GM19397 (cell line): Measurements from ENCODE around the gene ITGB3.
"Not testable (repeated sequence)": the region's sequence is repeated elsewhere in the genome, so short reads cannot be mapped to it uniquely, and the experiment has no call there.

Experiments used
- ATAC-seq: cut with Tn5 transposase; IDR thresholded peaks from one replicate; pipeline ENCODE4 v1.9.1; 2021; ENCODE audit warnings: mild to moderate bottlenecking, moderate library complexity; ENCODE audit not compliant: unreplicated experiment

The ITGB3 gene

GRCh38 chr17:47222047-47222446 is 31.6 kb upstream of the ITGB3 start:
- no peak for ATAC-seq

- ATAC-seq = no peak
Measured at GRCh38 chr17:47223007-47223406, 30.6 kb upstream of the ITGB3 start.

- ATAC-seq = no peak
Measured at GRCh38 chr17:47223460-47223859, 30.2 kb upstream of the ITGB3 start.

GRCh38 chr17:47224077-47224476 is 29.6 kb upstream of the ITGB3 start:
- ATAC-seq = not testable (repeated sequence)

GRCh38 chr17:47224966-47225365 is 28.7 kb upstream of the ITGB3 start:
- no peak for ATAC-seq

GRCh38 chr17:47225436-47225858 is 28.2 kb upstream of the ITGB3 start:
- ATAC-seq = no peak

- no peak for ATAC-seq
Measured at GRCh38 chr17:47225911-47226688, 27.5 kb upstream of the ITGB3 start.

GRCh38 chr17:47227862-47228261 is 25.8 kb upstream of the ITGB3 start:
- ATAC-seq = no peak

- peak; percentile 65 for ATAC-seq
Measured at GRCh38 chr17:47229535-47230443, 23.8 kb upstream of the ITGB3 start.

- no peak for ATAC-seq
Measured at GRCh38 chr17:47230864-47231263, 22.8 kb upstream of the ITGB3 start.

GRCh38 chr17:47231334-47231733 is 22.3 kb upstream of the ITGB3 start:
- no peak for ATAC-seq

- ATAC-seq = no peak
Measured at GRCh38 chr17:47231866-47232265, 21.8 kb upstream of the ITGB3 start.

GRCh38 chr17:47232465-47232864 is 21.2 kb upstream of the ITGB3 start:
- ATAC-seq = no peak

- ATAC-seq = no peak
Measured at GRCh38 chr17:47235506-47235905, 18.1 kb upstream of the ITGB3 start.

- ATAC-seq = no peak
Measured at GRCh38 chr17:47235923-47236322, 17.7 kb upstream of the ITGB3 start.

GRCh38 chr17:47237841-47238240 is 15.8 kb upstream of the ITGB3 start:
- ATAC-seq = no peak

- ATAC-seq = no peak
Measured at GRCh38 chr17:47238321-47239010, 15.2 kb upstream of the ITGB3 start.

GRCh38 chr17:47239619-47239966 is 14.0 kb upstream of the ITGB3 start:
- ATAC-seq = no peak

GRCh38 chr17:47239967-47240651 is 13.5 kb upstream of the ITGB3 start:
- no peak for ATAC-seq

- no peak for ATAC-seq
Measured at GRCh38 chr17:47240806-47241205, 12.8 kb upstream of the ITGB3 start.

GRCh38 chr17:47242648-47243047 is 11.0 kb upstream of the ITGB3 start:
- ATAC-seq = no peak
